DOHH2 (cell line): Measurements from ENCODE around the gene CHST10.
"Not testable (repeated sequence)": the region's sequence is repeated elsewhere in the genome, so short reads cannot be mapped to it uniquely, and the experiment has no call there.

Experiments
- H3F3A ChIP-seq: fragments of 200-600 bp; sonication (generic), shearing (Covaris generic); 2 replicates; pipeline ENCODE4 v1.6.0; 2016; ENCODE audit warnings: antibody characterized with exemption, mild to moderate bottlenecking; ENCODE audit not compliant: control insufficient read depth, insufficient read depth
- H3K27ac ChIP-seq: fragments of 200-600 bp; sonication (generic); 2 replicates; pipeline ENCODE4 v1.5.1; 2014; ENCODE audit warnings: low read depth, mild to moderate bottlenecking, low read length, moderate library complexity
- H3K27me3 ChIP-seq: fragments of 200-600 bp; sonication (generic); 2 replicates; pipeline ENCODE4 v1.6.1; 2014; ENCODE audit warnings: mild to moderate bottlenecking, low read length, mixed read lengths; ENCODE audit not compliant: control insufficient read depth
- H3K36me3 ChIP-seq: fragments of 200-600 bp; sonication (generic); 2 replicates; pipeline ENCODE4 v1.6.1; 2014; ENCODE audit warnings: mild to moderate bottlenecking, low read length, moderate library complexity, mixed read lengths; ENCODE audit not compliant: control insufficient read depth
- H3K4me1 ChIP-seq: fragments of 200-600 bp; sonication (generic); 2 replicates; pipeline ENCODE4 v1.6.1; 2014; ENCODE audit warnings: mild to moderate bottlenecking, low read length, mixed read lengths; ENCODE audit not compliant: control insufficient read depth
- H3K4me2 ChIP-seq: fragments of 200-600 bp; sonication (generic); 2 replicates; pipeline ENCODE4 v1.6.0; 2014; ENCODE audit warnings: mild to moderate bottlenecking, low read length, moderate library complexity
- H3K4me3 ChIP-seq: fragments of 200-600 bp; sonication (generic); 2 replicates; pipeline ENCODE4 v1.5.1; 2014; ENCODE audit warnings: mild to moderate bottlenecking, low read length, mixed read lengths
- H3K79me2 ChIP-seq: fragments of 200-600 bp; sonication (generic); 2 replicates; pipeline ENCODE4 v1.6.1; 2014; ENCODE audit warnings: mild to moderate bottlenecking, low read length, mixed read lengths; ENCODE audit not compliant: control insufficient read depth
- H3K9me2 ChIP-seq: fragments of 200-600 bp; sonication (generic); replicated peaks from 2 replicates; pipeline ENCODE4 v1.6.1; 2014; ENCODE audit warnings: mild to moderate bottlenecking, low read length, mixed read lengths; ENCODE audit not compliant: control insufficient read depth
- H3K9me3 ChIP-seq: fragments of 200-600 bp; sonication (generic); 2 replicates; pipeline ENCODE4 v1.6.1; 2014; ENCODE audit warnings: antibody characterized with exemption, low read length, mixed read lengths; ENCODE audit not compliant: control insufficient read depth, insufficient read depth
- H4K20me1 ChIP-seq: fragments of 200-600 bp; sonication (generic); 2 replicates; pipeline ENCODE4 v1.6.0; 2014; ENCODE audit warnings: low read depth, mild to moderate bottlenecking, antibody characterized with exemption, low read length, moderate library complexity; ENCODE audit not compliant: control insufficient read depth, insufficient read depth
- CTCF ChIP-seq: fragments of 200-600 bp; sonication (generic); IDR thresholded peaks from one replicate; pipeline ENCODE4 v1.5.1; 2014; ENCODE audit warnings: antibody characterized with exemption, mild to moderate bottlenecking, low read depth, low read length; ENCODE audit not compliant: poor library complexity, severe bottlenecking
- EZH2phosphoT487 ChIP-seq: fragments of 200-600 bp; sonication (generic); IDR thresholded peaks from 2 replicates; pipeline ENCODE4 v1.6.1; 2017; ENCODE audit warnings: borderline replicate concordance, mild to moderate bottlenecking, antibody characterized with exemption, low read length, moderate library complexity, mixed read lengths

The CHST10 gene

GRCh38 chr2:100416935-100417710, at the start of gene CHST10:
TSS of gene CHST10 (minus strand) at chr2:100417668. CDS start at chr2:100406675, 10,993 bp downstream.
- H3F3A ChIP-seq, result peaks cover 8% of the 10 kb centered on the region; the same call in 1 of the 2 replicates
- H3K4me2 ChIP-seq, result peak within 1 kb of the TSS; percentile 83
- no peak for TF ChIP-seq EZH2phosphoT487
- TF ChIP-seq CTCF, result peak; percentile 11
- peaks cover 25% of the 10 kb centered on the region for H3K4me1 ChIP-seq
- H3K27ac ChIP-seq, result peak within 1 kb of the TSS; percentile 26
- no peaks in the 10 kb centered on the region for H3K9me3 ChIP-seq
- H3K27me3 ChIP-seq, result no peaks in the 10 kb centered on the region
- no peaks in the 10 kb centered on the region for H4K20me1 ChIP-seq
- H3K36me3 ChIP-seq, result peaks cover 13% of the 10 kb centered on the region
- no peaks in the 10 kb centered on the region for H3K9me2 ChIP-seq
- H3K4me3 ChIP-seq, result peak within 1 kb of the TSS; percentile 80
- peaks cover 21% of the 10 kb centered on the region for H3K79me2 ChIP-seq

GRCh38 chr2:100460904-100461530, 43.5 kb upstream of the CHST10 start:
- H3K4me2 ChIP-seq, result no peak overlapping the region
- H3K79me2 ChIP-seq, result no peaks in the 10 kb centered on the region
- H3F3A ChIP-seq, result no peaks in the 10 kb centered on the region
- no peaks in the 10 kb centered on the region for H3K36me3 ChIP-seq
- TF ChIP-seq EZH2phosphoT487 (no peak), CTCF (no peak)
- no peak overlapping the region for H3K4me3 ChIP-seq
- no peaks in the 10 kb centered on the region for H3K9me2 ChIP-seq
- H3K27ac ChIP-seq, result no peak overlapping the region
- H3K4me1 ChIP-seq, result no peaks in the 10 kb centered on the region
- H4K20me1 ChIP-seq, result no peaks in the 10 kb centered on the region
- no peaks in the 10 kb centered on the region for H3K27me3 ChIP-seq
- H3K9me3 ChIP-seq, result peaks cover 3% of the 10 kb centered on the region; the same call in 1 of the 2 replicates

- peaks cover 12% of the 10 kb centered on the region; the same call in 1 of the 2 replicates for H3K9me3 ChIP-seq
- not testable (repeated sequence) for H3K79me2 ChIP-seq, H3K4me2 ChIP-seq, H3K36me3 ChIP-seq, H3F3A ChIP-seq, H3K4me1 ChIP-seq, H3K27ac ChIP-seq, H3K27me3 ChIP-seq, H3K4me3 ChIP-seq, H3K9me2 ChIP-seq, H4K20me1 ChIP-seq
These were observed 38.9 kb upstream of the CHST10 start for GRCh38 chr2:100456357-100456756.

GRCh38 chr2:100453853-100454252, 36.4 kb upstream of the CHST10 start:
- Histone ChIP-seq H3K36me3 (no peaks in the 10 kb centered on the region), H3K79me2 (no peaks in the 10 kb centered on the region), H3F3A (no peaks in the 10 kb centered on the region), H3K4me3 (no peak overlapping the region), H4K20me1 (no peaks in the 10 kb centered on the region), H3K4me1 (no peaks in the 10 kb centered on the region), H3K4me2 (no peak overlapping the region), H3K27me3 (no peaks in the 10 kb centered on the region; the same call in 1 of the 2 replicates), H3K9me2 (no peaks in the 10 kb centered on the region), H3K27ac (no peak overlapping the region), H3K9me3 (peaks cover 12% of the 10 kb centered on the region; the same call in 1 of the 2 replicates)
- TF ChIP-seq EZH2phosphoT487 (no peak), CTCF (no peak)
